Measurements from ENCODE around the gene PRIM2. TPM values are rescaled to one million over a fixed set of nuclear protein-coding genes. Genes with fewer than 3 reads are reported as not detected.
"Not testable (repeated sequence)": the region's sequence is repeated elsewhere in the genome, so short reads cannot be mapped to it uniquely, and the experiment has no call there.

PRIM2 gene
- total RNA-seq, 4 donors from 2014 or later, result 5.6 to 19.5 (median 6.9) TPM

DNA sequence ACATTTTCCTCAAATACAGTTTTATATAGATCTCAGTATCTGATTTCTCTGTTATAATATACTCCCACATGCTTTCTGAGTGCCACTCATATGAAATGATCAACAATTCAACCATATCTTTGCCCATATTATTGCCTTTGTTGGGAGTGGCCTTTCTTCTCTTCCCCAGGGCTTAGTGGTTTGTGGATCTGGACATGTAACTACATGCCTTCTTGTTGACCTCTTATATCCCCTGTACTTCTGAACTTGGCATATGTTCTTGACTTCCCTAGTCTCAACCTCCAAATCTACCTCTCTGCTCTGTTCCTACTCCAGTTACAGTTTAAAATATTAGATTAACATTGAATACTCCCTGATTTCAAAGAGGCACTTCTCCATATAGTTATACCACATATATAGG, 34.3 kb upstream of the PRIM2 start:
- TF ChIP-seq CTCF (IDR thresholded peaks at IDR 0.05), result no peak
- DNase-seq (ENCODE audit: low spot score), result no peak
- ATAC-seq (ENCODE audit: low FRiP score), result no peak

- no peak for DNase-seq (ENCODE audit: low spot score)
These were observed 33.4 kb upstream of the PRIM2 start for GRCh38 chr6:57283911-57284455.

GRCh38 chr6:57288136-57288535, 29.3 kb upstream of the PRIM2 start:
- not testable (repeated sequence) for DNase-seq (ENCODE audit: low spot score); ATAC-seq (ENCODE audit: low FRiP score)

More at GRCh38 chr6:57283911-57284455, 33.4 kb upstream of the PRIM2 start:
- no peak for TF ChIP-seq CTCF (IDR thresholded peaks at IDR 0.05)
- ATAC-seq (ENCODE audit: low FRiP score), result no peak

GRCh38 chr6:57293472-57293871, 24.0 kb upstream of the PRIM2 start:
- not testable (repeated sequence) for ATAC-seq (ENCODE audit: low FRiP score); DNase-seq (ENCODE audit: low spot score)

- DNase-seq (ENCODE audit: low spot score) (no peak), ATAC-seq (ENCODE audit: low FRiP score) (no peak)
- TF ChIP-seq CTCF (IDR thresholded peaks at IDR 0.05), result no peak
These were observed 22.5 kb upstream of the PRIM2 start for GRCh38 chr6:57294862-57295445.

GRCh38 chr6:57297505-57297904, 19.9 kb upstream of the PRIM2 start:
- DNase-seq (ENCODE audit: low spot score) (no peak), ATAC-seq (ENCODE audit: low FRiP score) (no peak)
- TF ChIP-seq CTCF (IDR thresholded peaks at IDR 0.05), result no peak

- TF ChIP-seq CTCF (IDR thresholded peaks at IDR 0.05), result no peak
- DNase-seq (ENCODE audit: low spot score), result no peak
- ATAC-seq (ENCODE audit: low FRiP score), result no peak
These were observed 18.7 kb upstream of the PRIM2 start for GRCh38 chr6:57298741-57299140.

- DNase-seq (ENCODE audit: low spot score), result no peak
- TF ChIP-seq CTCF (IDR thresholded peaks at IDR 0.05), result no peak
- no peak for ATAC-seq (ENCODE audit: low FRiP score)
These were observed 15.7 kb upstream of the PRIM2 start for GRCh38 chr6:57301757-57302156.
